ENCODE measurements around the gene SHB. TPM values are rescaled to one million over a fixed set of nuclear protein-coding genes. Genes with fewer than 3 reads are reported as not detected.

Gene SHB
- total RNA-seq, 2 experiments from 2014 or later, result 0.41 to 1.0 TPM

- H3K4me2 ChIP-seq (ENCODE audit: low read length), result no peak overlapping the region
- no peaks in the 10 kb centered on the region for H3K9me3 ChIP-seq (ENCODE audit: low read length)
- no peak overlapping the region for H3K4me3 ChIP-seq (ENCODE audit: low read depth, low read length, poor library complexity, severe bottlenecking)
- POLR2A ChIA-PET, result no interaction called here
- BruUV-seq (replicated peaks), result no TSS peak
- no peak overlapping the region for H3K27ac ChIP-seq (ENCODE audit: low read depth, low read length, poor library complexity, severe bottlenecking)
- H3K4me1 ChIP-seq (ENCODE audit: insufficient read depth, low read length, poor library complexity, severe bottlenecking), result peaks cover 5% of the 10 kb centered on the region
- CTCF ChIA-PET (ENCODE audit: unreplicated experiment), result no interaction called here
- no peaks in the 10 kb centered on the region for H4K20me1 ChIP-seq (ENCODE audit: insufficient read depth, low read length)
- TF ChIP-seq CTCF (conservative IDR thresholded peaks at IDR 0.05; ENCODE audit: low read length) (no peak), EZH2phosphoT487 (IDR thresholded peaks at IDR 0.05; ENCODE audit: borderline replicate concordance, low read depth, low read length) (no peak)
- H3K79me2 ChIP-seq (ENCODE audit: insufficient read depth, low read depth, low read length), result no peaks in the 10 kb centered on the region
- DNase-seq (ENCODE audit: low spot score), result no peak
- no peaks in the 10 kb centered on the region for H3K9me2 ChIP-seq (ENCODE audit: insufficient read depth, low read length)
- no peak overlapping the region for H2AFZ ChIP-seq (ENCODE audit: low read length)
- intact Hi-C loops (cut with micrococcal nuclease; ENCODE audit: unreplicated experiment), result loop anchor here (5.0 kb wide), 1 partner anchor 153 kb away; no protein-coding TSS in a partner anchor
- H3K36me3 ChIP-seq (ENCODE audit: insufficient read depth, low read length), result no peaks in the 10 kb centered on the region
Measured at GRCh38 chr9:38064842-38065368, 4.1 kb downstream of the SHB start.

- Histone ChIP-seq H3K79me2 (ENCODE audit: insufficient read depth, low read depth, low read length) (no peaks in the 10 kb centered on the region), H3K9me3 (ENCODE audit: low read length) (no peaks in the 10 kb centered on the region), H3K4me3 (ENCODE audit: low read depth, low read length, poor library complexity, severe bottlenecking) (no peak overlapping the region), H2AFZ (ENCODE audit: low read length) (no peak overlapping the region), H3K4me2 (ENCODE audit: low read length) (no peak overlapping the region), H3K27ac (ENCODE audit: low read depth, low read length, poor library complexity, severe bottlenecking) (no peak overlapping the region), H3K4me1 (ENCODE audit: insufficient read depth, low read length, poor library complexity, severe bottlenecking) (peaks cover 5% of the 10 kb centered on the region), H3K9me2 (ENCODE audit: insufficient read depth, low read length) (no peaks in the 10 kb centered on the region), H3K36me3 (ENCODE audit: insufficient read depth, low read length) (no peaks in the 10 kb centered on the region), H4K20me1 (ENCODE audit: insufficient read depth, low read length) (no peaks in the 10 kb centered on the region)
- ChIA-PET POLR2A (interaction anchor here (0.6 kb wide), 1 partner anchor 140 kb away, joined by 4 read pairs; no protein-coding TSS in a partner anchor), CTCF (ENCODE audit: unreplicated experiment) (no interaction called here)
- no TSS peak for BruUV-seq (replicated peaks)
- no peak for DNase-seq (ENCODE audit: low spot score)
- TF ChIP-seq CTCF (conservative IDR thresholded peaks at IDR 0.05; ENCODE audit: low read length), result no peak
- TF ChIP-seq EZH2phosphoT487 (IDR thresholded peaks at IDR 0.05; ENCODE audit: borderline replicate concordance, low read depth, low read length), result no peak
- intact Hi-C loops (cut with micrococcal nuclease; ENCODE audit: unreplicated experiment), result no loop called here
Measured at GRCh38 chr9:38063363-38063707, 5.7 kb downstream of the SHB start.

DNA sequence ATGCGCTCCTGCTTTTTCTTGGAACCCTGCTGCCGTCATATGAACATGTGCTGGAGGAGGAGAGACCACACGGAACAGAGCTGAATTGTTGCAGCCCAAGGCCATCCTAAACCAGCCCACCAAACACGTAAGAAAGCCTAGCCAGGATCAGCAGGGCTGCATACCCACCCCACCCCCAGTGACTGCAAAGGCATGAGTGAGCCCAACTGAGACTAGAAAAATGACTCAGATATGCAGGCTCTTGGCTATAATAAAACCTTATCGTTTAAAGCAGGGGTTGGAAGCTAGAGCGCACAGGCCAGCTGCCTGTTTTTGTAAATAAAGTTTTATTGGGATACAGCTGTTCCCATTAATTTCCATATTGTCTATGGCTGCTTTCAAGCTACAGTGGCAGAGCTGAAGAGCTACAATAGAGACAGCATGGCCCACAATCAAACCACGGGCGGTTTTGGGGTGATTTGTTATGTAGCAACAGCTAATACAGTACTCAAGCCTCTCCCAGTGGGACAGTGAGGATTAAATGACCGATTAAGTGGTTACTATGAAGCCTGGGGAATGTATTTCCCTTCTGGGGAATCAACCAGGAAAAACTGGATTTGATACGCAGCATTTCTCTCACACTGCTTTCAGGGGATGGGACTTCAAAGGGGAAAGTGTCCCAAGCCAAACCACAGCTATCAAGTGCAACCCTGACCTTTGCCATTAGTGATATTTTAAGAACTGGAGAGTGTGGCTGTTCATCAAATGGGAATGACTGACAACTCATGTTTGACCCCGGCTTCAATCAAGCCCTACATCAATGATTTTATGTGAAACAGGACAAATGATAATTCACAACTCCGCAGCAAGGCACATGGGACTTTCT is 6.3 kb downstream of the SHB start:
- BruUV-seq (replicated peaks), result no TSS peak
- CTCF ChIA-PET (ENCODE audit: unreplicated experiment), result no interaction called here
- H3K27ac ChIP-seq (ENCODE audit: low read depth, low read length, poor library complexity, severe bottlenecking), result no peak overlapping the region
- no peak overlapping the region for H2AFZ ChIP-seq (ENCODE audit: low read length)
- TF ChIP-seq EZH2phosphoT487 (IDR thresholded peaks at IDR 0.05; ENCODE audit: borderline replicate concordance, low read depth, low read length) (no peak), CTCF (conservative IDR thresholded peaks at IDR 0.05; ENCODE audit: low read length) (no peak)
- H3K9me2 ChIP-seq (ENCODE audit: insufficient read depth, low read length), result no peaks in the 10 kb centered on the region
- no peaks in the 10 kb centered on the region for H4K20me1 ChIP-seq (ENCODE audit: insufficient read depth, low read length)
- H3K4me1 ChIP-seq (ENCODE audit: insufficient read depth, low read length, poor library complexity, severe bottlenecking), result peaks cover under 1% of the 10 kb centered on the region
- no peaks in the 10 kb centered on the region for H3K79me2 ChIP-seq (ENCODE audit: insufficient read depth, low read depth, low read length)
- no peaks in the 10 kb centered on the region for H3K36me3 ChIP-seq (ENCODE audit: insufficient read depth, low read length)
- H3K4me3 ChIP-seq (ENCODE audit: low read depth, low read length, poor library complexity, severe bottlenecking), result no peak overlapping the region
- H3K9me3 ChIP-seq (ENCODE audit: low read length), result no peaks in the 10 kb centered on the region
- no peak overlapping the region for H3K4me2 ChIP-seq (ENCODE audit: low read length)
- no peak for DNase-seq (ENCODE audit: low spot score)
- POLR2A ChIA-PET, result interaction anchor here (0.6 kb wide), 1 partner anchor 139 kb away, joined by 4 read pairs; no protein-coding TSS in a partner anchor
- intact Hi-C loops (cut with micrococcal nuclease; ENCODE audit: unreplicated experiment), result no loop called here
